Small intestine (tissue), 7 donors: Measurements from ENCODE around the gene SMCO4. TPM values are rescaled to one million over a fixed set of nuclear protein-coding genes. Genes with fewer than 3 reads are reported as not detected.
"Not testable (repeated sequence)": the region's sequence is repeated elsewhere in the genome, so short reads cannot be mapped to it uniquely, and the experiment has no call there.

Experiments used
- DNase-seq, 2 donors: peaks; one replicate each; pipeline versions ENCODE4 v3.0.0 to v3.0.0-alpha.2; 2013
- FAIRE-seq: peaks from 2 replicates; lab custom pipeline; 2012; peaks lifted over from hg19 to GRCh38; lab: Jason Lieb, UNC
- H3K27ac ChIP-seq, 3 donors: one replicate each; pipeline ENCODE4 v1.5.1; 2013; ENCODE audit warnings: low read length in 2 of 3, mild to moderate bottlenecking in 2 of 3, control low read depth in 1 of 3, inconsistent platforms in 1 of 3, low read depth in 1 of 3, moderate library complexity in 1 of 3
- H3K27me3 ChIP-seq, 3 donors: one replicate each; pipeline ENCODE4 v1.6.1; 2013; ENCODE audit warnings: low read length in 3 of 3, inconsistent platforms in 1 of 3; ENCODE audit not compliant: control insufficient read depth in 3 of 3, insufficient read depth in 3 of 3
- H3K36me3 ChIP-seq, 3 donors: one replicate each; pipeline ENCODE4 v1.6.1; 2013; ENCODE audit warnings: low read length in 3 of 3, inconsistent platforms in 1 of 3, low read depth in 1 of 3, mild to moderate bottlenecking in 1 of 3, moderate library complexity in 1 of 3; ENCODE audit not compliant: control insufficient read depth in 3 of 3, insufficient read depth in 2 of 3
- H3K4me1 ChIP-seq, 3 donors: one replicate each; pipeline ENCODE4 v1.6.1; 2013; ENCODE audit warnings: low read length in 2 of 3, inconsistent platforms in 1 of 3, low read depth in 1 of 3, mild to moderate bottlenecking in 1 of 3, moderate library complexity in 1 of 3; ENCODE audit not compliant: control insufficient read depth in 3 of 3, insufficient read depth in 2 of 3
- H3K4me3 ChIP-seq, 3 donors: one replicate each; pipeline ENCODE4 v1.5.1; 2013; ENCODE audit warnings: low read length in 3 of 3, control low read depth in 1 of 3, inconsistent platforms in 1 of 3, low read depth in 1 of 3, mild to moderate bottlenecking in 1 of 3, moderate library complexity in 1 of 3
- H3K9me3 ChIP-seq, 2 donors: one replicate each; pipeline ENCODE4 v1.6.1; 2013; ENCODE audit warnings: low read depth in 1 of 2, low read length in 1 of 2; ENCODE audit not compliant: control insufficient read depth in 2 of 2, insufficient read depth in 1 of 2
- WGBS, 3 donors: extraction: QIAGEN DNeasy Blood & Tissue Kit; methylation state at CpG; one replicate each; pipeline ENCODE4 v1.1.7; 2013; 5-methylcytosine and 5-hydroxymethylcytosine counted together
- polyA plus RNA-seq, 4 donors: library from polyadenylated mRNA; stranded (reverse) in 3 of 4; unstranded in 1 of 4; fragments of 200-250 nt in 3 of 4; fragments of 120-200 nt in 1 of 4; gene quantifications; one replicate each; pipeline versions ENCODE4 v1.2.1 to v1.2.3, GENCODE V29; 2013
- donor health status: healthy with polysubstance abuse.
- donor health status: control.
- donor health status: control.
- donor health status: Bipolar disorder and iron deficiency.
- donor health status: healthy.

The SMCO4 gene
- polyA plus RNA-seq, 4 donors = 51.0 to 207 (median 95.7) TPM

- FAIRE-seq (no peak), DNase-seq (no peak)
- Histone ChIP-seq H3K4me1 (peaks cover 2 to 7% (median 2%) of the 10 kb centered on the region in 3 donors), H3K27ac (peak overlapping the region in 1 of 3 donors; percentile 19), H3K27me3 (no peaks in the 10 kb centered on the region), H3K36me3 (no peaks in the 10 kb centered on the region), H3K4me3 (no peak overlapping the region), H3K9me3 (no peaks in the 10 kb centered on the region)
- 82 to 100% (median 94%) methylated on average over 1 of the region's 1 CpG for WGBS, 3 donors
These were observed 2.2 kb downstream of the SMCO4 start for GRCh38 chr11:93540896-93541553.

GRCh38 chr11:93540337-93540736 is 2.9 kb downstream of the SMCO4 start:
- Histone ChIP-seq H3K9me3 (no peaks in the 10 kb centered on the region), H3K27ac (no peak overlapping the region), H3K4me1 (peaks cover 2 to 7% (median 2%) of the 10 kb centered on the region in 3 donors), H3K27me3 (no peaks in the 10 kb centered on the region), H3K4me3 (no peak overlapping the region), H3K36me3 (peaks cover 0 to under 1% (median 0%) of the 10 kb centered on the region in 3 donors)
- FAIRE-seq (no peak), DNase-seq (no peak)
- WGBS, 3 donors = 83 to 87% (median 86%) methylated on average over 4 of the region's 4 CpGs

- no peak overlapping the region for H3K27ac ChIP-seq
- WGBS, 3 donors = 53 to 76% (median 65%) methylated on average over 14 of the region's 14 CpGs
These were observed 5.4 kb downstream of the SMCO4 start for GRCh38 chr11:93537767-93538261.

GRCh38 chr11:93537049-93537448 is 6.1 kb downstream of the SMCO4 start:
- Histone ChIP-seq H3K9me3 (no peaks in the 10 kb centered on the region), H3K4me1 (peaks cover 0 to 7% (median 2%) of the 10 kb centered on the region in 3 donors), H3K27me3 (no peaks in the 10 kb centered on the region), H3K4me3 (no peak overlapping the region), H3K36me3 (peaks cover 0 to 9% (median 2%) of the 10 kb centered on the region in 3 donors), H3K27ac (no peak overlapping the region)
- no peak for FAIRE-seq
- WGBS, 3 donors = 44 to 61% (median 47%) methylated on average over 5 of the region's 5 CpGs
- DNase-seq = no peak

More at GRCh38 chr11:93537767-93538261, 5.4 kb downstream of the SMCO4 start:
- Histone ChIP-seq H3K9me3 (no peaks in the 10 kb centered on the region), H3K27me3 (no peaks in the 10 kb centered on the region), H3K36me3 (peaks cover 0 to 9% (median 2%) of the 10 kb centered on the region in 3 donors), H3K4me1 (peaks cover 0 to 7% (median 2%) of the 10 kb centered on the region in 3 donors), H3K4me3 (no peak overlapping the region)
- DNase-seq (peak in 1 of 2 donors; percentile 47), FAIRE-seq (no peak)

- H3K36me3 ChIP-seq = peaks cover 0 to 9% (median 2%) of the 10 kb centered on the region in 3 donors
- FAIRE-seq = no peak
- WGBS, 3 donors = 62 to 78% (median 76%) methylated on average over 2 of the region's 2 CpGs
These were observed 6.9 kb downstream of the SMCO4 start for GRCh38 chr11:93536101-93536861.

GRCh38 chr11:93535578-93535977 is 7.6 kb downstream of the SMCO4 start:
- not testable (repeated sequence) for H3K9me3 ChIP-seq, FAIRE-seq, H3K27me3 ChIP-seq, H3K27ac ChIP-seq, H3K4me3 ChIP-seq, DNase-seq, H3K36me3 ChIP-seq, H3K4me1 ChIP-seq
- WGBS, 3 donors = 67 to 80% (median 76%) methylated on average over 2 of the region's 2 CpGs

More at GRCh38 chr11:93536101-93536861, 6.9 kb downstream of the SMCO4 start:
- no peak overlapping the region for H3K4me3 ChIP-seq
- peaks cover 0 to 5% (median 0%) of the 10 kb centered on the region in 3 donors for H3K4me1 ChIP-seq
- H3K27me3 ChIP-seq = no peaks in the 10 kb centered on the region
- no peaks in the 10 kb centered on the region for H3K9me3 ChIP-seq
- DNase-seq = no peak
- H3K27ac ChIP-seq = no peak overlapping the region

GRCh38 chr11:93532806-93533205 is 10.4 kb downstream of the SMCO4 start:
- Histone ChIP-seq H3K4me1 (peaks cover 0 to 14% (median 3%) of the 10 kb centered on the region in 3 donors), H3K27me3 (no peaks in the 10 kb centered on the region), H3K4me3 (no peak overlapping the region), H3K27ac (no peak overlapping the region), H3K36me3 (peaks cover 0 to 16% (median 2%) of the 10 kb centered on the region in 3 donors), H3K9me3 (no peaks in the 10 kb centered on the region)
- DNase-seq (no peak), FAIRE-seq (no peak)
- WGBS, 3 donors = 86 to 89% (median 87%) methylated on average over 5 of the region's 5 CpGs

GRCh38 chr11:93532281-93532789 is 10.9 kb downstream of the SMCO4 start:
- DNase-seq (no peak), FAIRE-seq (no peak)
- no peaks in the 10 kb centered on the region for H3K9me3 ChIP-seq
- no peaks in the 10 kb centered on the region for H3K27me3 ChIP-seq
- H3K36me3 ChIP-seq = peaks cover 0 to 16% (median 2%) of the 10 kb centered on the region in 3 donors
- H3K4me3 ChIP-seq = no peak overlapping the region
- no peak overlapping the region for H3K27ac ChIP-seq
- H3K4me1 ChIP-seq = peaks cover 0 to 14% (median 3%) of the 10 kb centered on the region in 3 donors
- WGBS, 3 donors = 74 to 92% (median 90%) methylated on average over 3 of the region's 3 CpGs
